ENCODE results near the gene ALX4. TPM values are rescaled to one million over a fixed set of nuclear protein-coding genes. Genes with fewer than 3 reads are reported as not detected.

The ALX4 gene
- not detected in 2 replicates for total RNA-seq (2022)
- Bru-seq, nascent RNA: not detected
- BruChase-seq, experiment 1, labeled RNA remaining after a 6-hour chase: not detected
- BruChase-seq, experiment 2, labeled RNA remaining after a 2-hour chase: not detected
- long read RNA-seq: 0 reads

DNA sequence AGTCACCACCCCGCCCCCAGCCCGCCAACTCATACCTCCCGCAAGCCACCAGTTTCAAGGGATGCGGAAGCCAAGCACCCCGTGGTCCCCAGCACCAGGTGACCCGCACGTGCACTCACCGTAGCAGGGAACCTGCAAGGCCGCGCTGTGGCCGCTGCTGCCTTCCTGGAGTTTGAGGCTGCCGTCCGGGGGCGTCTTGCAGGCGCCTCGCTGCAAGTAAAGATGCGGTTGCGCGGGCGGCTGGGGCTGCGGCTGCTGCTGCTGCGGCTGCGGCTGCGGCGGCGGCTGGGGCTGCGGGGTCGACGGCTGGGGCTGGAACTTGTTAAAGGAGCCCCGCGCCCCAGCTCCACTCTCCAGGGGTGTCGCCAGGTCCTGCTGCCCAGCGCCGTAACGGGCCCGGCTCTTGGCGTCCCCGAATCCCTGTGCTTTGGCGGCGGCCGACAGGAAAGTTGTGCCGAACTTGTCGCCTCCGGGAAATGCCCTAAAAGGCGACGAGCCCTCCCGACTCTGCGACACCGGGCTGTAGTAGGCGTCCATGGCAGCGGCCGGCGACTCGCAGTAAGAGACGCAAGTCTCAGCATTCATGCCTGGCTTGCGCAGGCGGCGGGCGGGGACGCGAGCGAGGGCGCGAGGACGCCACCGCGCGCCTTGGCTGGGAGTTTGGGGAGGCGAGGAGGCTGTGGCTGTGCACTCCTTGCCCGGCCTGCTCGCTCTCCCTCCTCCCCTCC, at the start of gene ALX4:
TSS of gene ALX4 (minus strand) at position 662 of the 728 bp plus-strand sequence. CDS start at position 585, 77 bp downstream.
- Mint-ChIP-seq H3K27ac (ENCODE audit: low read depth, unreplicated experiment) (no peak within 1 kb of the TSS), H3K36me3 (ENCODE audit: insufficient read depth, unreplicated experiment) (no peaks in the 10 kb centered on the region), H3K9me3 (ENCODE audit: unreplicated experiment) (no peaks in the 10 kb centered on the region), H3K27me3 (ENCODE audit: insufficient read depth, unreplicated experiment) (peaks cover 75% of the 10 kb centered on the region), H3K4me1 (ENCODE audit: insufficient read depth, unreplicated experiment) (no peaks in the 10 kb centered on the region), H3K4me3 (ENCODE audit: unreplicated experiment) (no peak within 1 kb of the TSS)
- BruUV-seq (replicated peaks): no TSS peak
- intact Hi-C loops (cut with micrococcal nuclease): no loop called here
- ChIA-PET CTCF (interaction anchor here (1.3 kb wide), 1 partner anchor 230 kb away, joined by 3 read pairs; no protein-coding TSS in a partner anchor), POLR2A (no interaction called here)
- no peak for TF ChIP-seq CTCF (IDR thresholded peaks at IDR 0.05; ENCODE audit: unreplicated experiment)
- DNase-seq (ENCODE audit: unreplicated experiment): no peak

- intact Hi-C loops (cut with micrococcal nuclease): no loop called here
- H3K36me3 Mint-ChIP-seq (ENCODE audit: insufficient read depth, unreplicated experiment): no peaks in the 10 kb centered on the region
- no peak overlapping the region for H3K4me3 Mint-ChIP-seq (ENCODE audit: unreplicated experiment)
- H3K27me3 Mint-ChIP-seq (ENCODE audit: insufficient read depth, unreplicated experiment): peaks cover 12% of the 10 kb centered on the region
- no TSS peak for BruUV-seq (replicated peaks)
- H3K9me3 Mint-ChIP-seq (ENCODE audit: unreplicated experiment): no peaks in the 10 kb centered on the region
- DNase-seq (ENCODE audit: unreplicated experiment): no peak
- no peaks in the 10 kb centered on the region for H3K4me1 Mint-ChIP-seq (ENCODE audit: insufficient read depth, unreplicated experiment)
- no peak for TF ChIP-seq CTCF (IDR thresholded peaks at IDR 0.05; ENCODE audit: unreplicated experiment)
- H3K27ac Mint-ChIP-seq (ENCODE audit: low read depth, unreplicated experiment): no peak overlapping the region
- CTCF ChIA-PET: interaction anchor here (0.6 to 0.7 kb wide), 2 partner anchors 48 to 72 kb away, joined by 3 read pairs; no protein-coding TSS in a partner anchor
- POLR2A ChIA-PET: no interaction called here
Observed at GRCh38 chr11:44359162-44359561, 49.2 kb upstream of the ALX4 start.

DNA sequence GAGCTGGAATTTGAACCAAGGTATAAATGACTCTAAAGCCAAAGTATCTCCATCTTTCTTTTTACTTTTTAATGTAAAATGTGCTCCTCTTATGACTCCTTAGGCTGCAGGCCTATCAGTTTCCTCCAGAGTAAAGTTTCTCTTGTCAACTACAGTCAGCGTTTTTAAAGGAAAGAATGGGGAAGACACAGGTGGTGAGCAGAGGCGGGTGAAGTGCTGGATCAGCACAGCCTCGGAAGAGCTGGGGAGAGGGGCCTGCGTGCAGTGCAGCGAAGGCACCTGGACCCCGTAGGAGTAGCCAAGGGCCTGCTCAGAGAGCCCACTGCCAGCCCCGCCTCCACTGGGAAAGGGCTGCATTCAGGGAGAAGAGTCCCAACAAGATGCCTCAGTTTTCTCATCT, 48.8 kb upstream of the ALX4 start:
- ChIA-PET CTCF (interaction anchor here (0.7 to 1.4 kb wide), 2 partner anchors 49 to 73 kb away, joined by 3 to 4 read pairs; no protein-coding TSS in a partner anchor), POLR2A (interaction anchor here (1.1 kb wide), 1 partner anchor 25 kb away, joined by 3 read pairs; no protein-coding TSS in a partner anchor)
- H3K9me3 Mint-ChIP-seq (ENCODE audit: unreplicated experiment): no peaks in the 10 kb centered on the region
- no peaks in the 10 kb centered on the region for H3K36me3 Mint-ChIP-seq (ENCODE audit: insufficient read depth, unreplicated experiment)
- no peak for TF ChIP-seq CTCF (IDR thresholded peaks at IDR 0.05; ENCODE audit: unreplicated experiment)
- H3K4me3 Mint-ChIP-seq (ENCODE audit: unreplicated experiment): no peak overlapping the region
- H3K27ac Mint-ChIP-seq (ENCODE audit: low read depth, unreplicated experiment): no peak overlapping the region
- intact Hi-C loops (cut with micrococcal nuclease): no loop called here
- no peak for DNase-seq (ENCODE audit: unreplicated experiment)
- no TSS peak for BruUV-seq (replicated peaks)
- H3K4me1 Mint-ChIP-seq (ENCODE audit: insufficient read depth, unreplicated experiment): no peaks in the 10 kb centered on the region
- peaks cover 12% of the 10 kb centered on the region for H3K27me3 Mint-ChIP-seq (ENCODE audit: insufficient read depth, unreplicated experiment)

GRCh38 chr11:44357711-44358110, 47.8 kb upstream of the ALX4 start:
- BruUV-seq (replicated peaks): no TSS peak
- ChIA-PET POLR2A (interaction anchor here (1.1 kb wide), 1 partner anchor 24 kb away, joined by 3 read pairs; no protein-coding TSS in a partner anchor), CTCF (interaction anchor here (0.6 to 1.4 kb wide), 3 partner anchors 10 to 246 kb away, joined by 3 to 4 read pairs (median 3); no protein-coding TSS in a partner anchor)
- Mint-ChIP-seq H3K4me3 (ENCODE audit: unreplicated experiment) (no peak overlapping the region), H3K27me3 (ENCODE audit: insufficient read depth, unreplicated experiment) (peaks cover 8% of the 10 kb centered on the region), H3K36me3 (ENCODE audit: insufficient read depth, unreplicated experiment) (no peaks in the 10 kb centered on the region), H3K27ac (ENCODE audit: low read depth, unreplicated experiment) (no peak overlapping the region), H3K4me1 (ENCODE audit: insufficient read depth, unreplicated experiment) (no peaks in the 10 kb centered on the region), H3K9me3 (ENCODE audit: unreplicated experiment) (no peaks in the 10 kb centered on the region)
- TF ChIP-seq CTCF (IDR thresholded peaks at IDR 0.05; ENCODE audit: unreplicated experiment): no peak
- intact Hi-C loops (cut with micrococcal nuclease): no loop called here
- peak; percentile 2 for DNase-seq (ENCODE audit: unreplicated experiment)

All from MCF 10A (cell line).